ENCODE measurements around the gene MAPKAP1. TPM values are rescaled to one million over a fixed set of nuclear protein-coding genes. Genes with fewer than 3 reads are reported as not detected.

Gene MAPKAP1
- total RNA-seq, 4 donors from 2014 or later: 54.1 to 195 (median 61.9) TPM

- Histone ChIP-seq H3K36me3 (no peaks in the 10 kb centered on the region), H3K4me3 (no peak overlapping the region), H3K27ac (no peak overlapping the region), H3K4me1 (no peaks in the 10 kb centered on the region), H3K9me3 (no peaks in the 10 kb centered on the region), H3K27me3 (no peaks in the 10 kb centered on the region)
- no peak for DNase-seq
- TF ChIP-seq, protein P1, sequence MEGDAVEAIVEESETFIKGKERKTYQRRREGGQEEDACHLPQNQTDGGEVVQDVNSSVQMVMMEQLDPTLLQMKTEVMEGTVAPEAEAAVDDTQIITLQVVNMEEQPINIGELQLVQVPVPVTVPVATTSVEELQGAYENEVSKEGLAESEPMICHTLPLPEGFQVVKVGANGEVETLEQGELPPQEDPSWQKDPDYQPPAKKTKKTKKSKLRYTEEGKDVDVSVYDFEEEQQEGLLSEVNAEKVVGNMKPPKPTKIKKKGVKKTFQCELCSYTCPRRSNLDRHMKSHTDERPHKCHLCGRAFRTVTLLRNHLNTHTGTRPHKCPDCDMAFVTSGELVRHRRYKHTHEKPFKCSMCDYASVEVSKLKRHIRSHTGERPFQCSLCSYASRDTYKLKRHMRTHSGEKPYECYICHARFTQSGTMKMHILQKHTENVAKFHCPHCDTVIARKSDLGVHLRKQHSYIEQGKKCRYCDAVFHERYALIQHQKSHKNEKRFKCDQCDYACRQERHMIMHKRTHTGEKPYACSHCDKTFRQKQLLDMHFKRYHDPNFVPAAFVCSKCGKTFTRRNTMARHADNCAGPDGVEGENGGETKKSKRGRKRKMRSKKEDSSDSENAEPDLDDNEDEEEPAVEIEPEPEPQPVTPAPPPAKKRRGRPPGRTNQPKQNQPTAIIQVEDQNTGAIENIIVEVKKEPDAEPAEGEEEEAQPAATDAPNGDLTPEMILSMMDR (IDR thresholded peaks at IDR 0.05): no peak
- no peak for TF ChIP-seq POLR2A (IDR thresholded peaks at IDR 0.05)
- intact Hi-C loops (cut with DNase I; ENCODE audit: low total_unique reads): no loop called here
Measured at GRCh38 chr9:125418404-125418803, 288.6 kb downstream of the MAPKAP1 start.

- Histone ChIP-seq H3K9me3 (no peaks in the 10 kb centered on the region), H3K36me3 (no peaks in the 10 kb centered on the region), H3K27me3 (no peaks in the 10 kb centered on the region), H3K4me3 (no peak overlapping the region), H3K4me1 (no peaks in the 10 kb centered on the region), H3K27ac (no peak overlapping the region)
- intact Hi-C loops (cut with DNase I; ENCODE audit: low total_unique reads): no loop called here
- no peak for DNase-seq
- TF ChIP-seq POLR2A (IDR thresholded peaks at IDR 0.05): no peak
- TF ChIP-seq, protein P1 (IDR thresholded peaks at IDR 0.05): no peak
Measured at GRCh38 chr9:125416517-125416916, 290.5 kb downstream of the MAPKAP1 start.

DNA sequence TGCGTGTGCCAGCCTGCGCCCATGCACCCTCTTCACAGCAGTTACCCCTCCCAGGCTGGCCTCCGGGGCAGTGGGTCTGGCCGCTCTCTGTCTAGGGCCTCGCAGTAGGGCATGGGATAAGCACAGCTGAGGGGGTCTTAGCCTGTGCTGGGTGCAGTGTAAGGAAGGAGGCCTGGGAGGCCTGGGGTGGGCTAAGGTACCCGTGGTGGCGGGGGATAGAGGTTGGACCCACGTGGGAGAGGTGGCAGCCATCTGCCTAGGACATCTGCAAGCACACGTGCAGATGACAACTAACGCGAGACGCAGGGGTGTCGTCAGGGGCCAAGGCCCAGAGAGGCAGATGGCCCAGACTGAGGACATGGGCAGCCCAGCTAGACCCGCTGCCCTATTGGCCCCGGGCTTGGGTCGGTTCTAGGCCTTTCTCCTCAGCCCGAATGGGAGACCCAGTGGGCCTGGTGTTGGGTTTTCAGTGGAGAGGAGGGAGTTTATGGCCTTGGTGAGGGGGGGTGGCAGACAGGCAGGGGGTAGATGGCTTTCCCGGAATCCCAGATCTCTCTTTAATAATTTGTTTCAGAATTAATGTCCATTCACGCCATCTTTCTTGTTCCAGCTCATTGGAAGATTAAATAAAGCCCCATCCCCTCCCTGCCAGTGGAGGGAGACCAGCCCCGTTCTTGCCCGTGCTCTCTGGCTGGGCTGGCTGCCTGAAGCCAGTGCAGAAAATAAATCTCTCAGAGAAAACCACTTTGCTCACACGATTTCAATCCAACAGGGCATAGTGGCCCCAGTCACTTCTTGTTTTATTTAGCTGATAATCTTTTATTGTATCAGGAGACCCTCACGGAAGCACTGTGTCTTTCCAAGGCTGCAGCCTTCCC lies 291.2 kb downstream of the MAPKAP1 start:
- Histone ChIP-seq H3K27me3 (no peaks in the 10 kb centered on the region), H3K9me3 (no peaks in the 10 kb centered on the region), H3K4me3 (no peak overlapping the region), H3K27ac (no peak overlapping the region), H3K4me1 (no peaks in the 10 kb centered on the region), H3K36me3 (no peaks in the 10 kb centered on the region)
- DNase-seq: no peak
- intact Hi-C loops (cut with DNase I; ENCODE audit: low total_unique reads): no loop called here
- TF ChIP-seq, protein P1 (IDR thresholded peaks at IDR 0.05): peak in 2 of 4 experiments; percentile 11 to 26
- no peak for TF ChIP-seq POLR2A (IDR thresholded peaks at IDR 0.05)

- intact Hi-C loops (cut with DNase I; ENCODE audit: low total_unique reads): no loop called here
- Histone ChIP-seq H3K4me1 (no peaks in the 10 kb centered on the region), H3K9me3 (no peaks in the 10 kb centered on the region), H3K36me3 (no peaks in the 10 kb centered on the region), H3K27me3 (no peaks in the 10 kb centered on the region), H3K4me3 (no peak overlapping the region), H3K27ac (no peak overlapping the region)
- no peak for DNase-seq
- no peak for TF ChIP-seq POLR2A (IDR thresholded peaks at IDR 0.05)
- TF ChIP-seq, protein P1 (IDR thresholded peaks at IDR 0.05): no peak
Measured at GRCh38 chr9:125413579-125413978, 293.4 kb downstream of the MAPKAP1 start.

DNA sequence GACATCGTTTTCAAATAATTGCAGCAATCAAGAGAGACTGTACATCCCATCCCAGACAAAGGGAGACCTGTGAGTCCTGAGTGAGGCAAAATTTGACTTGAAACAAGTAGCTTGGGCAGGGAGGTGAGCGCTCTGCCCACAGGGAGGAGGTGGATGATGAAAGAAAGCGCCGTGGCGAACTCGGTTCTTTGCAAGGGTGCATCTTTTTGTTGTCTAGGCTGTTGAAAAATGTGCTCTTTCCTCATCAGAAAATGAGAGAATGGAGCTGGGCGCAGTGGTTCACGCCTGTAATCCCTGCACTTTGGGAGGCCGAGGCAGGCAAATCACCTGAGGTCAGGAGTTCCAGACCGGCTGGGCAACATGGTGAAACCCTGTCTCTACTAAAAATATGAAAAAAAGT lies 294.8 kb downstream of the MAPKAP1 start:
- Histone ChIP-seq H3K4me1 (no peaks in the 10 kb centered on the region), H3K36me3 (no peaks in the 10 kb centered on the region), H3K27me3 (no peaks in the 10 kb centered on the region), H3K27ac (no peak overlapping the region), H3K4me3 (no peak overlapping the region), H3K9me3 (no peaks in the 10 kb centered on the region)
- DNase-seq: no peak
- TF ChIP-seq, protein P1 (IDR thresholded peaks at IDR 0.05): no peak
- TF ChIP-seq POLR2A (IDR thresholded peaks at IDR 0.05): no peak
- intact Hi-C loops (cut with DNase I; ENCODE audit: low total_unique reads): no loop called here
